ENCODE results near the gene SLC30A1.

- TF ChIP-seq CTCF (IDR thresholded peaks at IDR 0.05 in 2 of 3, conservative IDR thresholded peaks at IDR 0.05 in 1 of 3; ENCODE audit: borderline replicate concordance in 1 of 3, insufficient read depth in 1 of 3, low read depth in 2 of 3, low read length in 2 of 3) = no peak
- no peak for TF ChIP-seq SP1 (IDR thresholded peaks at IDR 0.05; ENCODE audit: low read depth)
- no peak for TF ChIP-seq JUND (IDR thresholded peaks at IDR 0.05)
- TF ChIP-seq EZH2 (IDR thresholded peaks at IDR 0.05) = no peak
- no peak for TF ChIP-seq POLR2A (IDR thresholded peaks at IDR 0.05; ENCODE audit: borderline replicate concordance, extremely low read depth, insufficient read depth, insufficient read length)
- no peak for TF ChIP-seq EZH2phosphoT487 (IDR thresholded peaks at IDR 0.05; ENCODE audit: borderline replicate concordance)
- TF ChIP-seq ATF3 (IDR thresholded peaks at IDR 0.05) = no peak
- TF ChIP-seq MAX (IDR thresholded peaks at IDR 0.05) = no peak
Observed at GRCh38 chr1:211525101-211525676, 53.8 kb downstream of the SLC30A1 start.

All from HCT116 (cell line).